GM19395 (cell line): ENCODE data around the gene MNT.

Experiments
- ATAC-seq: cut with Tn5 transposase; IDR thresholded peaks from one replicate; pipeline ENCODE4 v1.9.1; 2021; ENCODE audit warnings: mild to moderate bottlenecking, moderate library complexity; ENCODE audit not compliant: unreplicated experiment

MNT gene

DNA sequence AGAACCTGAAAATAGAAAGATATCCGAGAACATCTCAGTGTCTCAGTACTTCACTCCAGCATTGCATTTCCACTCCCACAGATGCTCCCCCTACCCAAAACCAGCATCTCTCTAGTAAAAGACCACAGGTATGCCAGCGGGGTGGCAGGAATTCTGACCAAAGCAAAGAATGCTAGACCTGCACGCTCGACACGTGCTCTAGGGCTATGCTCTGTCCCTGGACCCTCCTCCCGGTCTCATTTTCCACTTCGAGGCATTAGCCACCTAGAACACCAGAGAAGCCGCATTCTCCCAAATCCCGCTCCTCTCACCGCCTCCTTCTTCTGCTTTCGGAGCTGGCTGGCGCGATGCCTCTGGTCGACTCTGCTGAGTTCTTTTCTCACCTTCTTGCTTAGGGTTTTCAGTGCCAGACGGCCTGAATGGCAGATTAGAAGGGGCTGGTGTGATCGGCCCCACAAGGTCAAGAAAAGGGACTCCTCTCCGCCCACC, 65.1 kb downstream of the MNT start:
- no peak for ATAC-seq
